ENCODE data around the gene WNT4. TPM values are rescaled to one million over a fixed set of nuclear protein-coding genes. Genes with fewer than 3 reads are reported as not detected.

The WNT4 gene
- total and polyA plus RNA-seq, 11 donors: 0.04 to 0.38 (median 0.08) TPM; not detected in 3

DNA sequence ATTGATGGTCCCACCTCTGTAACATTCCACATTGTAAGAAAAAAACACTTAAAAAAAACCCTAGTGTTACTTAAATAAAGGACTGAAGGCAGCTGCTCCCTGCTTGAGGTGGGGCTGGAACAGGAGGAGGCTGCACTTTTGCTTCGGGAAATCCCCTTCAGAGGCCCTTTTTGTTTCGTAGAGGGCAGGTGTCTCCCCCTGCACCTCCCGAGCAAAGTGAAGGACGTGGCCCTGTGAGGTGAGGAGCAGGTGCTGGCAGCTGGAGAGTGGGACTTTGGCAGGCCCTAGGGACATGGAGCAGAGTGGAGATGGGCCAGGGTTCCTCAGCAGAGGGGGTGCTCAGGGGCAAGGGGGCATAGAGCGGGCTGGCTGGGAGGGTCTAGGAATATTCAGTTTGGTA, 33.4 kb upstream of the WNT4 start:
- no peak for ATAC-seq
- no peak overlapping the region for H3K27ac ChIP-seq
- intact Hi-C loops (cut with DNase I): no loop called here
- H3K4me3 ChIP-seq: no peak overlapping the region
- no peaks in the 10 kb centered on the region for H3K36me3 ChIP-seq
- H3K4me1 ChIP-seq: no peaks in the 10 kb centered on the region
- 45 to 57% (median 54%) methylated on average over 5 of the region's 5 CpGs for WGBS, 4 donors
- TF ChIP-seq, protein P1, sequence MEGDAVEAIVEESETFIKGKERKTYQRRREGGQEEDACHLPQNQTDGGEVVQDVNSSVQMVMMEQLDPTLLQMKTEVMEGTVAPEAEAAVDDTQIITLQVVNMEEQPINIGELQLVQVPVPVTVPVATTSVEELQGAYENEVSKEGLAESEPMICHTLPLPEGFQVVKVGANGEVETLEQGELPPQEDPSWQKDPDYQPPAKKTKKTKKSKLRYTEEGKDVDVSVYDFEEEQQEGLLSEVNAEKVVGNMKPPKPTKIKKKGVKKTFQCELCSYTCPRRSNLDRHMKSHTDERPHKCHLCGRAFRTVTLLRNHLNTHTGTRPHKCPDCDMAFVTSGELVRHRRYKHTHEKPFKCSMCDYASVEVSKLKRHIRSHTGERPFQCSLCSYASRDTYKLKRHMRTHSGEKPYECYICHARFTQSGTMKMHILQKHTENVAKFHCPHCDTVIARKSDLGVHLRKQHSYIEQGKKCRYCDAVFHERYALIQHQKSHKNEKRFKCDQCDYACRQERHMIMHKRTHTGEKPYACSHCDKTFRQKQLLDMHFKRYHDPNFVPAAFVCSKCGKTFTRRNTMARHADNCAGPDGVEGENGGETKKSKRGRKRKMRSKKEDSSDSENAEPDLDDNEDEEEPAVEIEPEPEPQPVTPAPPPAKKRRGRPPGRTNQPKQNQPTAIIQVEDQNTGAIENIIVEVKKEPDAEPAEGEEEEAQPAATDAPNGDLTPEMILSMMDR (IDR thresholded peaks at IDR 0.05): no peak
- no peak for TF ChIP-seq POLR2A (IDR thresholded peaks at IDR 0.05)
- peaks cover 0 to 3% (median 0%) of the 10 kb centered on the region in 12 donors for H3K9me3 ChIP-seq
- peaks cover 0 to 7% (median 0%) of the 10 kb centered on the region in 9 donors for H3K27me3 ChIP-seq
- DNase-seq: no peak

DNA sequence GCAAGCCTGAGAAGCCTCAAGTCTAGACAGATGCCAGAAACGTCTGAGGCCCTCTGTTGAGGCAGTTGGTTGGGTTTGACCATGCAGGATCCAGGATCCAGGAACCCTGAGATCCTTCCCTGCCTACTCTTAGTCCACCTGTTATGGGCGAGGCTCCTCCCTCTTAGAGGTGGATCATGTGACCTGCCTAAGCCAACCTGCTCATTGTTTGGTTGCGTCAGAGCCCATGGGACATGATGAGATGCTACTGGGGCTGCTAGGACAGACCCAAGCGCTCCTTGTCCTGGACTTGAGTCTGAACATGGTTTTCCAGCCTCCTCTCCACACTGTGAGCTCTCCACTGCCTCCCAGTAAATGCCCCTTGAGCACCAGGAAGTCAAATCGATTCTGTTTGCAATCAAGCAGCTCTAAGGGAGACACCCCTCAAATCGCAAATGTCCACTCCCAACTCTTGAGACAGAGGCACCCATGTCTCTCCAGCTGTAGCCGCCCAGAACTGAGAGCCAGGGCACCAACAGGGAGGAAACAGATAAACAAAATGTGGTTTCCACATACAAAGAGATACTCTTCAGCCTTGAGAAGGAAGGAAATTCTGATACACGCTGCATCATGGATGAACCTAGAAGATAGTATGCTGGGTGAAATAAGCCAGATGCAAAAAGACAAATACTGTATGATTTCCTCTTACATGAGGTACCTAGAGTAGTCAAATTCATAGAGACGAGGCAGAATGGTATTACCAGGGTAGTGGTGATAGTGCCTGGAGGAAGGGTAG, 31.7 kb upstream of the WNT4 start:
- ATAC-seq (no peak), DNase-seq (no peak)
- no peak for TF ChIP-seq POLR2A (IDR thresholded peaks at IDR 0.05)
- TF ChIP-seq, protein P1 (IDR thresholded peaks at IDR 0.05): no peak
- Histone ChIP-seq H3K4me3 (no peak overlapping the region), H3K27ac (no peak overlapping the region), H3K27me3 (peaks cover 0 to 7% (median 0%) of the 10 kb centered on the region in 9 donors), H3K4me1 (no peaks in the 10 kb centered on the region), H3K9me3 (peaks cover 0 to 3% (median 0%) of the 10 kb centered on the region in 12 donors), H3K36me3 (no peaks in the 10 kb centered on the region)
- intact Hi-C loops (cut with DNase I): no loop called here
- WGBS, 4 donors: 77 to 85% (median 81%) methylated on average over 9 of the region's 9 CpGs

DNA sequence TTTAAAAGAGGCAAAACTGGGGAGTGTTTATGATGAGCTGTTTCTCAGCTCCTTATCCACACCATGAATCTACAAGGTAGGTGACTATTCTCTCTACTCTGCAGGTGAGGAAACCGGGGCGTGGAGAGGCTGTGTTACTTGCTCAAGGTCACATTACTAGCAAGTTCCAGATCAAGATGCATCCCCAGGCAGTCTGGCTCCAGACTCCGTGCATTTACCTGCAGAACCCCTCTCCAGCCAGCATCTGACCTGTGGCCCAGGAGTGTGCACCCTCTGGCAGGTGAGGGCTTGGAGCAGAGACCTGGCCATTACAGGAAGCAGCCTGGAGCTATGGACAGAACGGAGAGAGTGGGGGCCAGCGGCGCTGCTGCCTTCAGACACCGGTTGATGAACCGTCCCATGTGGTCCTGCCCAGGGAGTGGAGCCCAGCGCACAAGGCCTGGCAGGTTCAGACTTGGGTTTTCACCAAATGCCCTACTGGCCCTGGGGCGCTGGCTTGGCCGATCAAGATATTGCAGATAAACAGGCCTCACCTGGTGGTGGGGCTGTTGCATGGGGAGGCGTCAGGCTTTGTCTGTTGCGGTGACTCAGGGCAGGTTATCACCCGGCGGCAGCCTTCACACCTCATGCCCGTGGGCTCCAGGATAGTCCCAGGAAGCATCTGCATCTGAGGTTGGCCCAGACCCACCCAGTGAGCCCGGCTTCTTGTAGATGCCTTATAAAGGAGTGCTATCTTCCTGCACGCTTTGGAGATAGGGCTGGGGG, 29.2 kb upstream of the WNT4 start:
- H3K27ac ChIP-seq: no peak overlapping the region
- TF ChIP-seq, protein P1 (IDR thresholded peaks at IDR 0.05): no peak
- no peak for TF ChIP-seq POLR2A (IDR thresholded peaks at IDR 0.05)
- H3K4me3 ChIP-seq: no peak overlapping the region
- no peaks in the 10 kb centered on the region for H3K36me3 ChIP-seq
- no peaks in the 10 kb centered on the region for H3K4me1 ChIP-seq
- DNase-seq: no peak
- no peaks in the 10 kb centered on the region for H3K9me3 ChIP-seq
- H3K27me3 ChIP-seq: peaks cover 0 to 7% (median 0%) of the 10 kb centered on the region in 9 donors
- 67 to 76% (median 75%) methylated on average over 17 to 18 of the region's 18 CpGs for WGBS, 4 donors
- ATAC-seq: no peak
- intact Hi-C loops (cut with DNase I): no loop called here

DNA sequence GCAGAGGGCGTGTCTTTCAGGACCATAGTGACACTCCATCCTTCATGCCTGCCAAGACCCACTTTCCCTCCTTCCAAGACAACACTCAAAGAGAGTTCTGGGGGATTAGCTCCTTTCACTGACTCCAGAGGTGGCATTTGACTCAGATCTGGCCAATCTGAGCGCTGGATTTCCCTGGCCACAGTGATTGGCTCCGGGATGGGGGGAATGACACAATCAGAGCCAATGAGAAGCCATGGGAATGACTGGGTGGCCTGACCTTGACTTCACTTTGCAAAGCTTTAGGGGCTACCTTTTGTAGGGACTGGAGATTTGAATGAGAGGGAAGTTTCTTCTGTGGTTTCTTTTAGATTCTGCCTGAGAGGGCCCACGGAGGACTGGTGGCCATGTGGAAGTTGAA, 26.9 kb upstream of the WNT4 start:
- TF ChIP-seq POLR2A (IDR thresholded peaks at IDR 0.05): no peak
- TF ChIP-seq, protein P1 (IDR thresholded peaks at IDR 0.05): no peak

More for the DNA sequence above, 26.9 kb upstream of the WNT4 start:
- no peak for DNase-seq
- Histone ChIP-seq H3K27ac (no peak overlapping the region), H3K4me3 (no peak overlapping the region), H3K27me3 (peaks cover 0 to 7% (median 0%) of the 10 kb centered on the region in 9 donors), H3K36me3 (no peaks in the 10 kb centered on the region), H3K9me3 (no peaks in the 10 kb centered on the region), H3K4me1 (no peaks in the 10 kb centered on the region)
- WGBS, 4 donors: 83 to 89% (median 87%) methylated on average over 4 of the region's 4 CpGs
- intact Hi-C loops (cut with DNase I): no loop called here
- ATAC-seq: no peak

All from heart left ventricle (tissue), 16 donors.